Adipocyte (in vitro differentiated cells): ENCODE measurements around the gene CAPN11.
A peak's percentile ranks its signal among the peaks of the same experiment; 100 is the strongest.
"Not testable (repeated sequence)": the region's sequence is repeated elsewhere in the genome, so short reads cannot be mapped to it uniquely, and the experiment has no call there.

Experiments used
- DNase-seq: peaks from one replicate; pipeline ENCODE4 v3.0.0-alpha.2; 2015; ENCODE audit warnings: low read depth
- H3K27me3 ChIP-seq: replicated peaks from 2 replicates; pipeline ENCODE4 v1.7.0; 2013; ENCODE audit warnings: mild to moderate bottlenecking, low read length, moderate library complexity; ENCODE audit not compliant: control insufficient read depth, insufficient read depth
- H3K36me3 ChIP-seq: 2 replicates; pipeline ENCODE4 v1.7.0; 2013; ENCODE audit warnings: low read length, mild to moderate bottlenecking, moderate library complexity; ENCODE audit not compliant: control insufficient read depth, insufficient read depth, severe bottlenecking
- H3K4me1 ChIP-seq: 2 replicates; pipeline ENCODE4 v1.7.0; 2013; ENCODE audit warnings: mild to moderate bottlenecking, low read length, moderate library complexity; ENCODE audit not compliant: control insufficient read depth, insufficient read depth
- H3K4me3 ChIP-seq: 2 replicates; pipeline ENCODE4 v1.7.0; 2013; ENCODE audit warnings: mild to moderate bottlenecking, low read length, moderate library complexity
- H3K9ac ChIP-seq: 2 replicates; pipeline ENCODE4 v1.7.0; 2013; ENCODE audit warnings: mild to moderate bottlenecking, low read length, moderate library complexity
- H3K9me3 ChIP-seq: 2 replicates; pipeline ENCODE4 v1.7.0; 2013; ENCODE audit warnings: mild to moderate bottlenecking, low read length, moderate library complexity; ENCODE audit not compliant: control insufficient read depth

CAPN11 gene

DNA sequence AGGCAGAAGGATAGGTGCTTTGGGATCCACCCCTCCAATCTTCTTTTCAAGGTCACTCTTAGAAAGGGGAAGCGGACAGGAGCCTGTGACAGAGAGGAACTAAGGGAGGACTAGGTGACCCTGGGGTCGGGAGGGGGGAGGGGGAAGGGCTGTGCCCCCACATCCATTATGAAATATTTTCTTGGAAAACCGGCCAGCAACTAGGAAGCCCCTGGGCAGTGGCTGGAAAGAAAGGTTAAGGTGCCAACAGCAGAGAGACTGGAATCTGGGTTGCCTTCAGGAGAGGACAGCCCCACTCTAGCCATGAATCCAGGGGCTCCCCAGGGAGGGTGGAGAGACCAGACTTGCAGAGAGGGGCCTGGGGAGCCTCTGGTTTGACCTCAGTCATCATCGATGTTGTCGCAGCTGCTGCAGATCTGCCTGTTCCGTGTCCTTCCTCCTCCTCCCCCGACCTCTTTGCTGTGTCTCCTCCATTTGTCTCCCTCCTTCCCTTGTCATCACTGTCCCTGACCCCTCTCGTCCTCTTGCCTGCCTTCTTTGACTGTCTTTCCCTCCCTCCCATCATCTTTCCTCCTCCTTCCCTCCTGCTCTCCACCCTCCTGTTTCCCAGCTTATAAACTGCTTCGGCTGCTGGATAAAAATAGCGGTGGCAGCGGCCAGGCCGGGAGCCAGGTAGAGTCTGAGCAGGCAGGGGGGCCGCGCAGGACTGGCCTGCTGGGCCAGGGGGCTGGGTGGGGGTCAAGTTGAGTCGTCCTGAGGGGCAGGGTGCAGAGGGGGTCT is 67.9 kb downstream of the CAPN11 start:
- Histone ChIP-seq H3K9ac (peak overlapping the region; percentile 48), H3K36me3 (peaks cover 13% of the 10 kb centered on the region), H3K4me3 (no peak overlapping the region), H3K27me3 (no peaks in the 10 kb centered on the region), H3K4me1 (peaks cover 71% of the 10 kb centered on the region), H3K9me3 (no peaks in the 10 kb centered on the region)
- DNase-seq = no peak

DNA sequence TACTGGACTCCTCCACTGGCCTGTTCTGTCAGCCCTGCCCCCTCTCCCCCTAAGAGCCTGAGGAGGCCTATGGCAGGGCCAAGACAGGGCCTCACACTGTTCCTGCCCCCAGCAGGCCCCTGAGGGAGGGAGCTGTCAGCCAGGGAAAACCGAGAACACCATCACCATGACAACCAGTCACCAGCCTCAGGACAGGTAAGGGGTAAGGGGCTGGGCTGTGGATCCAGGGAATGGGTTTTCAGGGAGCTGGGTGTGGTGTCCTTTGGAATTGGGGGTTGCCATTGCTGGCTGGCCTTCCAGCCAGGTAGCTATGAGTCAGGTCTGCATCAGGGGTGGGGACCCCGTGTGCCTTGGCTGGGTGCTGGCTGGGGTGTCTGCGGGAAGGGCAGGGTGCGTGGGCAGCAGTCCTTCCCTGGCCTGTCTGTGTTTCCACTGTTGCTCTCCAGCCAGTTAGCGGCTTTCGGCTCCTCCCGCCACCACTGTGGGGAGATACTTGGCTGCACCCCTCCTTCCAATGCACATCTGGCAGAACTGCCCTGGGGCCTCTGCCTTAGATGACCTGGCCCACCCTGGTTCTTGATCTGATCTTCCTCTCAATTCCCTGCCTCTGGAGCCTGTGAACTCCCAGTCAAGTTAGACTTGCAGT is 68.7 kb downstream of the CAPN11 start:
- DNase-seq = no peak
- H3K4me3 ChIP-seq = no peak overlapping the region

DNA sequence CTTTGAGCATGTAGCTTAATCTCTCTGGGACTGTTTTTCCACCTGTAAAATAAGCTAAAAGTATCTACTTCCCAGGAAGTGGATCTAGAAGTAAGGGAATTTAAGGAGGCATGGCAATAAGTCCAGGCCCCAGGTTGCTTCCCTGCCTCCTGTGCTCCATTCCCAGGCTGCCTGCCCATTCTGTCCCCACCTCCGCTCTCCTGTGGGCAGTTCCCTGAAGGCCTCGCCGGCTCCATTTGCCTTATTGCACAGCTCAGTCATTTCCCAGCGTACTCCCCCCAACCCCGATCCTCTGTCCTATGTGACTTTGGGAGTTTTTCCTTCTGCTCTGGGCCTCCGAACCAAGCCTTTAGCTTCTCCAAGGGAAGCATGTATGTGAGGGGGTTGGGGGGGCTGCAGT is 69.4 kb downstream of the CAPN11 start:
- Histone ChIP-seq H3K9me3 (no peaks in the 10 kb centered on the region), H3K27me3 (no peaks in the 10 kb centered on the region), H3K36me3 (peaks cover 28% of the 10 kb centered on the region), H3K4me1 (peaks cover 65% of the 10 kb centered on the region), H3K4me3 (no peak overlapping the region), H3K9ac (no peak overlapping the region)
- DNase-seq = no peak

More for the DNA sequence above, 68.7 kb downstream of the CAPN11 start:
- Histone ChIP-seq H3K36me3 (peaks cover 20% of the 10 kb centered on the region), H3K4me1 (peaks cover 67% of the 10 kb centered on the region), H3K9me3 (no peaks in the 10 kb centered on the region), H3K9ac (peak overlapping the region; percentile 25), H3K27me3 (no peaks in the 10 kb centered on the region)

DNA sequence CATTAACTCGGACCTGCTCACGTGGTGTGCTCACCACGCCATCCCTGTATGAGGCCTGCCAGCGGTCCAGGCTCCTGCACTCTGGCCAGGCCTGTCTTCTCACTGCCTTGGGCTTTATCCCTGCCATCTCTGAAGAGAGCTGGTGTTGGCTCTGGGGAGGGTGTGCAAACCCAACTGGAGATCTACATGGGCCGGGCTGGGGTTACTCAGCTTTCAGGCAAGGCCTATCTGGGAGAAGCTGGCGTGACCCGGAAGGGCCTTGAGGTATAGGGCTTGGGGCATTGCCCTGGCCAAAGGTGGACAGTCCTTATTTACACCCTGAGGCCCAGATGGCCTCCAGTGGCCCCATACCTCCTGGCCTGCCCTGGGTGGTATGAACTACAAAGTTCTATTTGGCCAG is 69.8 kb downstream of the CAPN11 start:
- no peak overlapping the region for H3K4me3 ChIP-seq
- no peaks in the 10 kb centered on the region for H3K9me3 ChIP-seq
- H3K27me3 ChIP-seq = no peaks in the 10 kb centered on the region
- H3K9ac ChIP-seq = no peak overlapping the region
- DNase-seq = no peak
- peaks cover 32% of the 10 kb centered on the region for H3K36me3 ChIP-seq
- peaks cover 69% of the 10 kb centered on the region for H3K4me1 ChIP-seq

DNA sequence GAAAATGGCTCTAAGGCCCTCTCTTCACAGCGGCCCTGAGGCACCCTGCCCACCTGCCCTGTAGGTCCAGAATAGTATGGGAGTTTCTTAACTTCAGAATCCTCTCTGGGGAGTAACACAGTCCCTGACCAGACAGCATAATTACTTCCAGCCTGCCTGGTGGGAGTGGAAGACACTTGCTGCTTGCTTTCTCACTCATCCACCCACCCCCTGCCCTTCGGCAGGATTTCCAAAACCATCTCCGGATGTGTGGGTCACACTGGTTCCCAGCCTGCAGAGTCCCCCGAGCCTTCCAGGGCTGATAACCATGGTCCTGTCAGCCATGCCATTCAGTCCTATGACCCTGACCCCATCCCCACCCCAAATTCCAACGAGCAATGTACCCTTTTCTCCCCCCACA is 70.2 kb downstream of the CAPN11 start:
- DNase-seq = peak; percentile 7
- H3K4me3 ChIP-seq = no peak overlapping the region
- H3K27me3 ChIP-seq = no peaks in the 10 kb centered on the region
- H3K36me3 ChIP-seq = peaks cover 33% of the 10 kb centered on the region
- H3K9ac ChIP-seq = no peak overlapping the region
- no peaks in the 10 kb centered on the region for H3K9me3 ChIP-seq
- H3K4me1 ChIP-seq = peaks cover 73% of the 10 kb centered on the region

DNA sequence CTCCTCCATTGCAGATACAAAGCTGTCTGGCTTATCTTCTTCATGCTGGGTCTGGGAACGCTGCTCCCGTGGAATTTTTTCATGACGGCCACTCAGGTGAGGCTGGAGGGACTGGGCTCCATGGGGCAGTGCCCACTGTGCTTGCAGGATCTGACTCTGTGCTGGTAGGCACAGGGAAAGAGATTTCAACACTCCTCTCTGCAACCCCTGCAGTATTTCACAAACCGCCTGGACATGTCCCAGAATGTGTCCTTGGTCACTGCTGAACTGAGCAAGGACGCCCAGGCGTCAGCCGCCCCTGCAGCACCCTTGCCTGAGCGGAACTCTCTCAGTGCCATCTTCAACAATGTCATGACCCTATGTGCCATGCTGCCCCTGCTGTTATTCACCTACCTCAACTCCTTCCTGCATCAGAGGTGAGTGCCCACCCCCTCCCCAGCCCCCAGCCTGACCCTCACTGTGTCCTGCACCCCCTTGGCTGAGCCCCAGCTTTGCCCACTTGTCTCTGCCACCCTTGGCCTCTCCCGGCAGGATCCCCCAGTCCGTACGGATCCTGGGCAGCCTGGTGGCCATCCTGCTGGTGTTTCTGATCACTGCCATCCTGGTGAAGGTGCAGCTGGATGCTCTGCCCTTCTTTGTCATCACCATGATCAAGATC is 70.9 kb downstream of the CAPN11 start:
- no peaks in the 10 kb centered on the region for H3K27me3 ChIP-seq
- peaks cover 33% of the 10 kb centered on the region for H3K36me3 ChIP-seq

DNA sequence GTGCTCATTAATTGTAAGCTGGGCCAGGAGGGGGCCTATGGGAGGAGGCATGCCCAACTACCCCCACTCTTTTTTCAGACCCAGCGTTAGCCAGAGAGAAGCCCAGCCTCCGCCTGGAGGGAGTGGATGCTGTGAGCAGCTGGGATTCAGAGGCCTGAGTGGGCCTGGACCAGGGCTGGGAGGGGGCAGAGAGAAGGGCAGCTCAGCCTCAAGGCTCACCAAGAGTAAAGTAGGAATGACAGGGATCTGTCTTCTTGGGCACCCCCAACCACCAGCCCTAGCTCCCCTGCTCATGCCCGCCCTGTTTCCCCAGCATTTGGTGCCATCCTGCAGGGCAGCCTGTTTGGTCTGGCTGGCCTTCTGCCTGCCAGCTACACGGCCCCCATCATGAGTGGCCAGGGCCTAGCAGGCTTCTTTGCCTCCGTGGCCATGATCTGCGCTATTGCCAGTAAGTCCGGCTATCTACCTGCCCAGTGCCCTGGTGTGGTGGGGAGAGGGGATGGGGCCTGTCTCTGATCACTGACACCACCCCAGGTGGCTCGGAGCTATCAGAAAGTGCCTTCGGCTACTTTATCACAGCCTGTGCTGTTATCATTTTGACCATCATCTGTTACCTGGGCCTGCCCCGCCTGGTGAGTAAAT is 71.5 kb downstream of the CAPN11 start:
- H3K4me3 ChIP-seq = no peak overlapping the region
- H3K27me3 ChIP-seq = no peaks in the 10 kb centered on the region
- peaks cover 74% of the 10 kb centered on the region for H3K4me1 ChIP-seq
- H3K9ac ChIP-seq = no peak overlapping the region
- no peak for DNase-seq
- H3K9me3 ChIP-seq = no peaks in the 10 kb centered on the region
- H3K36me3 ChIP-seq = peaks cover 33% of the 10 kb centered on the region

More for the DNA sequence above, 70.9 kb downstream of the CAPN11 start:
- no peak overlapping the region for H3K4me3 ChIP-seq
- no peak for DNase-seq
- H3K9ac ChIP-seq = no peak overlapping the region
- H3K9me3 ChIP-seq = no peaks in the 10 kb centered on the region
- H3K4me1 ChIP-seq = peaks cover 74% of the 10 kb centered on the region

DNA sequence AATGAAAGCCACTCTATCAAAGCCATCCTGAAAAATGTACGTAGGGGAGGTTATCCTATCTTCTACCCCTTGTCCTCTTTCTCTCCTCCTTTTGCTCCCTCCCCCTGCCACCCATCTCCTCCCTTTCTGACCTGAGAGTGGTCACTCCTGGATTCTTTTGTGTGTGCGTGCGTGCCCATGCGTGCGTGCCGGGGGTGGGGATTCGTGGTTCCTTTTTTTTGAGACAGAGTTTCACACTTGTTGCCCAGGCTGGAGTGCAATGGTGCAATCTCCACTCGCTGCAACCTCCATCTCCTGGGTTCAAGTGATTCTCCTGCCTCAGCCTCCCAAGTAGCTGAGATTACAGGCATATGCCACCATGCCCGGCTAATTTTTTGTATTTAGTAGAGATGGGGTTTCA is 72.8 kb downstream of the CAPN11 start:
- not testable (repeated sequence) for DNase-seq, H3K9me3 ChIP-seq, H3K4me3 ChIP-seq, H3K27me3 ChIP-seq, H3K9ac ChIP-seq
- Histone ChIP-seq H3K36me3 (peaks cover 36% of the 10 kb centered on the region), H3K4me1 (peaks cover 76% of the 10 kb centered on the region)

DNA sequence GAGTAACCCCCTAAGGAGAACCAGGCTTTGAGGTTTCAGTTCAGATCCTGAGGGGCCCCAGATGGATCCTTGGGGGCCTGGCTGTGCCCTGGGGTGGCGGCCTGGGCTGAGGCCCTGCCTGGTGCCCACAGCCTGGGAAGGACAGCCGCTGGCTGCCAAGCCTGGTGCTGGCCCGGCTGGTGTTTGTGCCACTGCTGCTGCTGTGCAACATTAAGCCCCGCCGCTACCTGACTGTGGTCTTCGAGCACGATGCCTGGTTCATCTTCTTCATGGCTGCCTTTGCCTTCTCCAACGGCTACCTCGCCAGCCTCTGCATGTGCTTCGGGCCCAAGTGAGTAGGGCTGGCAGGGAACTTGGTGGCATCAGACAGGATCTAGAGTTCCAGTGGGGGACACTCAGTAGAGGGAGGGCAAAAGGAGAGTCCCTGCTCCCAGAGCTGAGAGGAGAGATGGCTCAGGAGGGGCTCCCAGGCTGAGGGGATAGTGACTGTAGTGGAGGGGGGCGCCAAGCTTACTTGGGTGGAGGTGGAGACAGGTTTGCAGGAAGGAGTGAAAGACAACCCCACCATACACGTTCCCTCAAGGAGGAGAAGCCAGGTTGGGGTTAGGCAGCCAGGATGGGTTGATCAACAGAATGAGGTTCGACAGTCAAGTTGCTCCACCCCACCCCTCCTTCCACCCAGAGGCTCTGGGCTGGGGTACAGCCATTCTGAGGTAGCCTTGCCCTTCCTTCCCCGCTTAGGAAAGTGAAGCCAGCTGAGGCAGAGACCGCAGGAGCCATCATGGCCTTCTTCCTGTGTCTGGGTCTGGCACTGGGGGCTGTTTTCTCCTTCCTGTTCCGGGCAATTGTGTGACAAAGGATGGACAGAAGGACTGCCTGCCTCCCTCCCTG is 74.3 kb downstream of the CAPN11 start:
- Histone ChIP-seq H3K27me3 (no peaks in the 10 kb centered on the region), H3K9me3 (no peaks in the 10 kb centered on the region), H3K4me1 (peaks cover 75% of the 10 kb centered on the region), H3K4me3 (no peak overlapping the region), H3K9ac (peak overlapping the region; percentile 81), H3K36me3 (peaks cover 36% of the 10 kb centered on the region)
- no peak for DNase-seq

DNA sequence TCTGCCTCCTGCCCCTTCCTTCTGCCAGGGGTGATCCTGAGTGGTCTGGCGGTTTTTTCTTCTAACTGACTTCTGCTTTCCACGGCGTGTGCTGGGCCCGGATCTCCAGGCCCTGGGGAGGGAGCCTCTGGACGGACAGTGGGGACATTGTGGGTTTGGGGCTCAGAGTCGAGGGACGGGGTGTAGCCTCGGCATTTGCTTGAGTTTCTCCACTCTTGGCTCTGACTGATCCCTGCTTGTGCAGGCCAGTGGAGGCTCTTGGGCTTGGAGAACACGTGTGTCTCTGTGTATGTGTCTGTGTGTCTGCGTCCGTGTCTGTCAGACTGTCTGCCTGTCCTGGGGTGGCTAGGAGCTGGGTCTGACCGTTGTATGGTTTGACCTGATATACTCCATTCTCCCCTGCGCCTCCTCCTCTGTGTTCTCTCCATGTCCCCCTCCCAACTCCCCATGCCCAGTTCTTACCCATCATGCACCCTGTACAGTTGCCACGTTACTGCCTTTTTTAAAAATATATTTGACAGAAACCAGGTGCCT is 75.0 kb downstream of the CAPN11 start:
- peaks cover 36% of the 10 kb centered on the region for H3K36me3 ChIP-seq
- peaks cover 75% of the 10 kb centered on the region for H3K4me1 ChIP-seq
- no peaks in the 10 kb centered on the region for H3K27me3 ChIP-seq
- peak overlapping the region; percentile 23 for H3K4me3 ChIP-seq
- H3K9ac ChIP-seq = peak overlapping the region; percentile 81
- no peak for DNase-seq
- no peaks in the 10 kb centered on the region for H3K9me3 ChIP-seq
